Retinal pigment epithelial cell (primary cell): Measurements from ENCODE around the gene ANKRD33.

ENCODE experiments used
- DNase-seq: peaks from one replicate; pipeline ENCODE4 v3.0.0-alpha.2; 2010; ENCODE audit warnings: low read depth
- H3K4me3 ChIP-seq: 2 replicates; pipeline ENCODE4 v1.5.1; 2011; ENCODE audit warnings: mild to moderate bottlenecking, low read length, control low read depth, moderate library complexity
- CTCF ChIP-seq: conservative IDR thresholded peaks from 2 replicates; pipeline ENCODE4 v1.5.1; 2011; ENCODE audit warnings: low read depth, low read length, control low read depth, inconsistent platforms

Gene ANKRD33

GRCh38 chr12:51896236-51896635, 8.3 kb downstream of the ANKRD33 start:
- DNase-seq: no peak
- no peak overlapping the region for H3K4me3 ChIP-seq
- TF ChIP-seq CTCF: no peak

GRCh38 chr12:51897181-51897580, 9.3 kb downstream of the ANKRD33 start:
- no peak for TF ChIP-seq CTCF
- no peak overlapping the region for H3K4me3 ChIP-seq
- DNase-seq: no peak

- no peak for DNase-seq
- no peak for TF ChIP-seq CTCF
These were observed 10.6 kb downstream of the ANKRD33 start for GRCh38 chr12:51898506-51898905.

GRCh38 chr12:51898937-51899336, 11.0 kb downstream of the ANKRD33 start:
- DNase-seq: no peak
- TF ChIP-seq CTCF: no peak
- H3K4me3 ChIP-seq: no peak overlapping the region

More at GRCh38 chr12:51898506-51898905, 10.6 kb downstream of the ANKRD33 start:
- no peak overlapping the region for H3K4me3 ChIP-seq

- DNase-seq: no peak
These were observed 12.5 kb downstream of the ANKRD33 start for GRCh38 chr12:51900323-51900889.

GRCh38 chr12:51901121-51901817, 13.4 kb downstream of the ANKRD33 start:
- DNase-seq: no peak
- no peak for TF ChIP-seq CTCF
- no peak overlapping the region for H3K4me3 ChIP-seq

More at GRCh38 chr12:51900323-51900889, 12.5 kb downstream of the ANKRD33 start:
- no peak overlapping the region for H3K4me3 ChIP-seq
- TF ChIP-seq CTCF: no peak

- H3K4me3 ChIP-seq: no peak overlapping the region
- DNase-seq: no peak
- no peak for TF ChIP-seq CTCF
These were observed 14.0 kb downstream of the ANKRD33 start for GRCh38 chr12:51901881-51902280.
